Liver (tissue), 9 donors: ENCODE results near the gene MLLT10. TPM values are rescaled to one million over a fixed set of nuclear protein-coding genes. Genes with fewer than 3 reads are reported as not detected.

Experiments
- DNase-seq: peaks from one replicate; pipeline ENCODE4 v3.0.0-alpha.2; 2017; ENCODE audit warnings: low spot score
- H3K27ac ChIP-seq, 2 donors: one replicate each; pipeline ENCODE4 v1.7.0; 2013; ENCODE audit warnings: inconsistent platforms in 2 of 2, low read length in 2 of 2, control low read depth in 1 of 2, low read depth in 1 of 2, mild to moderate bottlenecking in 1 of 2
- H3K27me3 ChIP-seq, 4 donors: one replicate each; pipeline versions ENCODE4 v1.6.1 to v1.7.0; 2013; ENCODE audit warnings: low read length in 3 of 4, inconsistent platforms in 1 of 4, mild to moderate bottlenecking in 1 of 4, moderate library complexity in 1 of 4; ENCODE audit not compliant: control insufficient read depth in 4 of 4, insufficient read depth in 4 of 4
- H3K36me3 ChIP-seq, 4 donors: one replicate each; pipeline versions ENCODE4 v1.6.1 to v1.7.0; 2013; ENCODE audit warnings: low read length in 3 of 4, mild to moderate bottlenecking in 3 of 4, low read depth in 1 of 4, moderate library complexity in 1 of 4; ENCODE audit not compliant: control insufficient read depth in 4 of 4, insufficient read depth in 3 of 4
- H3K4me1 ChIP-seq, 4 donors: one replicate each; pipeline versions ENCODE4 v1.6.1 to v1.7.0; 2013; ENCODE audit warnings: low read length in 3 of 4, mild to moderate bottlenecking in 3 of 4, moderate library complexity in 1 of 4; ENCODE audit not compliant: control insufficient read depth in 4 of 4, insufficient read depth in 4 of 4
- H3K4me3 ChIP-seq, 3 donors: one replicate each; pipeline versions ENCODE4 v1.6.1 to v1.7.0; 2013; ENCODE audit warnings: low read length in 3 of 3, control low read depth in 1 of 3, low read depth in 1 of 3, mild to moderate bottlenecking in 1 of 3
- H3K9ac ChIP-seq, 2 donors: one replicate each; pipeline ENCODE4 v1.7.0; 2013; ENCODE audit warnings: low read length in 2 of 2, mild to moderate bottlenecking in 2 of 2, moderate library complexity in 2 of 2, control low read depth in 1 of 2, low read depth in 1 of 2
- H3K9me3 ChIP-seq, 4 donors: one replicate each; pipeline versions ENCODE4 v1.6.1 to v1.7.0; 2013; ENCODE audit warnings: low read length in 3 of 4; ENCODE audit not compliant: control insufficient read depth in 4 of 4
- ATF3 ChIP-seq: IDR thresholded peaks from 2 replicates; pipeline ENCODE4 v1.6.1; 2016; ENCODE audit warnings: antibody characterized with exemption
- EGR1 ChIP-seq, 2 donors: IDR thresholded peaks; 2 replicates each; pipeline ENCODE4 v1.6.1; 2016 to 2018; ENCODE audit warnings: antibody characterized with exemption in 2 of 2, low read depth in 2 of 2
- FOXA2 ChIP-seq: IDR thresholded peaks from 2 replicates; pipeline ENCODE4 v1.6.1; 2016; ENCODE audit warnings: antibody characterized with exemption
- GABPA ChIP-seq, 2 donors: IDR thresholded peaks in 1 of 2; conservative IDR thresholded peaks in 1 of 2; 2 replicates each; pipeline ENCODE4 v1.6.1; 2016; ENCODE audit warnings: antibody characterized with exemption in 2 of 2, mild to moderate bottlenecking in 1 of 2, moderate library complexity in 1 of 2
- HNF4A ChIP-seq, 2 donors: conservative IDR thresholded peaks; 2 replicates each; pipeline ENCODE4 v1.6.1; 2016; ENCODE audit warnings: antibody characterized with exemption in 2 of 2, mild to moderate bottlenecking in 2 of 2
- JUND ChIP-seq, 2 donors: IDR thresholded peaks; 2 replicates each; pipeline ENCODE4 v1.6.1; 2016; ENCODE audit warnings: antibody characterized with exemption in 2 of 2
- RAD21 ChIP-seq, 2 donors: IDR thresholded peaks; 2 replicates each; pipeline ENCODE4 v1.6.1; 2016; ENCODE audit warnings: antibody characterized with exemption in 2 of 2, mild to moderate bottlenecking in 2 of 2
- RXRA ChIP-seq, 2 donors: IDR thresholded peaks; 2 replicates each; pipeline ENCODE4 v1.6.1; 2017 to 2018; ENCODE audit warnings: antibody characterized with exemption in 2 of 2, mild to moderate bottlenecking in 1 of 2
- SP1 ChIP-seq: IDR thresholded peaks from 2 replicates; pipeline ENCODE4 v1.6.1; 2018; ENCODE audit warnings: antibody characterized with exemption, mild to moderate bottlenecking
- TAF1 ChIP-seq: conservative IDR thresholded peaks from 2 replicates; pipeline ENCODE4 v1.6.1; 2016; ENCODE audit warnings: antibody characterized with exemption, mild to moderate bottlenecking
- YY1 ChIP-seq: IDR thresholded peaks from 2 replicates; pipeline ENCODE4 v1.6.1; 2016; ENCODE audit warnings: antibody characterized with exemption, mild to moderate bottlenecking
- WGBS: extraction: QIAGEN DNeasy Blood & Tissue Kit; methylation state at CpG from one replicate; pipeline ENCODE4 v1.1.7; 2013; 5-methylcytosine and 5-hydroxymethylcytosine counted together
- polyA plus RNA-seq, 2 donors: library from polyadenylated mRNA; stranded (reverse) in 1 of 2; unstranded in 1 of 2; fragments of 200-250 nt in 1 of 2; fragments of >200 nt in 1 of 2; fragmentation: Nextera tagmentation in 1 of 2; extraction: Ambion mirVana in 1 of 2; gene quantifications; one replicate each; pipeline versions ENCODE4 v1.2.1 to v1.2.3, GENCODE V29; 2013 to 2015
- total RNA-seq, 2 donors: library from RNA; depleted of rRNA; stranded (reverse); fragments of >200 nt; gene quantifications; one replicate each; pipeline ENCODE4 v1.2.3, GENCODE V29; 2014
- TF ChIP-seq, protein P1 (sequence below): IDR thresholded peaks from 2 replicates; pipeline ENCODE4 v1.6.1; 2016; ENCODE audit warnings: antibody characterized with exemption
- TF ChIP-seq, protein P2 (sequence below): fragments of 150-350 bp; IDR thresholded peaks from 2 replicates; pipeline ENCODE4 v1.5.1; 2017; ENCODE audit warnings: improper control_type of control experiment, low read depth, low read length; ENCODE audit not compliant: missing input control
- donor health status: healthy.
- donor health status: healthy.
- donor health status: healthy.
- donor health status: healthy.
- donor health status: healthy.

Gene MLLT10
- total and polyA plus RNA-seq, 4 donors: 11.9 to 47.4 (median 22.6) TPM

GRCh38 chr10:21499701-21500577 lies 34.1 kb upstream of the MLLT10 start:
- Histone ChIP-seq H3K4me3 (peak overlapping the region; percentile 50 to 58 (median 52)), H3K9me3 (no peaks in the 10 kb centered on the region), H3K27me3 (no peaks in the 10 kb centered on the region), H3K9ac (peak overlapping the region in 1 of 2 donors; percentile 49), H3K4me1 (peaks cover 5 to 79% (median 56%) of the 10 kb centered on the region in 4 donors), H3K36me3 (no peaks in the 10 kb centered on the region), H3K27ac (peak overlapping the region; percentile 72 to 83)
- TF ChIP-seq RXRA (IDR thresholded peaks at IDR 0.05) (peak in 1 of 2 donors; percentile 10), TAF1 (peak; percentile 51), RAD21 (IDR thresholded peaks at IDR 0.05) (peak in 1 of 2 donors; percentile 9), GABPA (IDR thresholded peaks at IDR 0.05 in 1 of 2, conservative IDR thresholded peaks at IDR 0.05 in 1 of 2) (no peak), ATF3 (no peak)
- DNase-seq: peak; percentile 52
- 14% methylated on average over 72 of the region's 72 CpGs for WGBS

DNA sequence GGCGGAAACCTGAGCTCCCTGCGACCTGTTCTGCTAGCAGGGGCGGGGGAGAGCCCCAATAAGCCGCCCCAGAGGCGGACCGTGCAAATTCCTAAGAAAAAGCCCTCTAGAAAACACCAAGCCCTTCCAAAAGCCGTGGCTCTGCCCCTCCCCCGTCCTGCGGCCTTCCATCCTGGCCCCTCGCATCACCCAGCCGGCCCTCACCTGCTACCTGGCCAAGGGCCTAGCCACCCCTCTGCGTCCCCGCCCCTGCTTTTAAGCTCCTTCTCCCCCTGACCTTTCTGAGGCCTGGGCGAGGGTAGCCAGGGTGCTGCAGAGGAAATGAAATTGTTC lies 33.5 kb upstream of the MLLT10 start:
- H3K27me3 ChIP-seq: no peaks in the 10 kb centered on the region
- H3K27ac ChIP-seq: peak overlapping the region; percentile 72 to 83
- H3K36me3 ChIP-seq: no peaks in the 10 kb centered on the region
- H3K9me3 ChIP-seq: no peaks in the 10 kb centered on the region
- peaks cover 5 to 80% (median 57%) of the 10 kb centered on the region in 4 donors for H3K4me1 ChIP-seq
- DNase-seq: no peak
- TF ChIP-seq, protein P1, sequence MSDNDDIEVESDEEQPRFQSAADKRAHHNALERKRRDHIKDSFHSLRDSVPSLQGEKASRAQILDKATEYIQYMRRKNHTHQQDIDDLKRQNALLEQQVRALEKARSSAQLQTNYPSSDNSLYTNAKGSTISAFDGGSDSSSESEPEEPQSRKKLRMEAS: no peak
- TF ChIP-seq, protein P2, sequence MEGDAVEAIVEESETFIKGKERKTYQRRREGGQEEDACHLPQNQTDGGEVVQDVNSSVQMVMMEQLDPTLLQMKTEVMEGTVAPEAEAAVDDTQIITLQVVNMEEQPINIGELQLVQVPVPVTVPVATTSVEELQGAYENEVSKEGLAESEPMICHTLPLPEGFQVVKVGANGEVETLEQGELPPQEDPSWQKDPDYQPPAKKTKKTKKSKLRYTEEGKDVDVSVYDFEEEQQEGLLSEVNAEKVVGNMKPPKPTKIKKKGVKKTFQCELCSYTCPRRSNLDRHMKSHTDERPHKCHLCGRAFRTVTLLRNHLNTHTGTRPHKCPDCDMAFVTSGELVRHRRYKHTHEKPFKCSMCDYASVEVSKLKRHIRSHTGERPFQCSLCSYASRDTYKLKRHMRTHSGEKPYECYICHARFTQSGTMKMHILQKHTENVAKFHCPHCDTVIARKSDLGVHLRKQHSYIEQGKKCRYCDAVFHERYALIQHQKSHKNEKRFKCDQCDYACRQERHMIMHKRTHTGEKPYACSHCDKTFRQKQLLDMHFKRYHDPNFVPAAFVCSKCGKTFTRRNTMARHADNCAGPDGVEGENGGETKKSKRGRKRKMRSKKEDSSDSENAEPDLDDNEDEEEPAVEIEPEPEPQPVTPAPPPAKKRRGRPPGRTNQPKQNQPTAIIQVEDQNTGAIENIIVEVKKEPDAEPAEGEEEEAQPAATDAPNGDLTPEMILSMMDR: no peak
- TF ChIP-seq FOXA2 (no peak), GABPA (IDR thresholded peaks at IDR 0.05 in 1 of 2, conservative IDR thresholded peaks at IDR 0.05 in 1 of 2) (no peak), SP1 (no peak), RAD21 (IDR thresholded peaks at IDR 0.05) (no peak), TAF1 (no peak), EGR1 (IDR thresholded peaks at IDR 0.05; ENCODE audit: low read depth in 2 of 2) (no peak), RXRA (IDR thresholded peaks at IDR 0.05) (no peak), JUND (IDR thresholded peaks at IDR 0.05) (no peak)
- H3K9ac ChIP-seq: peak overlapping the region in 1 of 2 donors; percentile 49
- 31% methylated on average over 14 of the region's 14 CpGs for WGBS
- H3K4me3 ChIP-seq: peak overlapping the region in 2 of 3 donors; percentile 52 to 58

DNA sequence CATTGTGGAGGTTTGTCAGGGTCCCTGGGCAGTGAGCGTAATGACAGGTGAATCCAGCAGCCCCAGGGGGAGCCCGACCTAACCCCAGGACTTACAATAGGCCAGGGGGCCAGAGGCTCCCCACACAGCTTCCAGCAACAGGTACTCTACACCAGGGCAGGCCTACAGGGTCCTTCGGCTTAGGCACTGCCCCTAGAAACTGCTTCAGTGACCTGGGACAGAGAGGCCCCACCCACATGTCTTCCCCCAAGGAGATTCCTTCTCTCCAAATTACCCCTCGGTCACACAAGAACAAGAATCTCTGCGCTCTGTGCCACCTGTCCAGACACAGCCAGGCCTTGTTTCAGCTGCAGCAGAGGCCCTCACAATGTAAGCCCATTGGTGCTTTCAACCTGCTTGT lies 32.9 kb upstream of the MLLT10 start:
- TF ChIP-seq HNF4A (conservative IDR thresholded peaks at IDR 0.05) (no peak), FOXA2 (no peak), YY1 (no peak), EGR1 (IDR thresholded peaks at IDR 0.05; ENCODE audit: low read depth in 2 of 2) (no peak)
- no peak overlapping the region for H3K9ac ChIP-seq
- peaks cover 5 to 81% (median 62%) of the 10 kb centered on the region in 4 donors for H3K4me1 ChIP-seq
- H3K9me3 ChIP-seq: no peaks in the 10 kb centered on the region
- no peak for DNase-seq
- no peaks in the 10 kb centered on the region for H3K36me3 ChIP-seq
- no peaks in the 10 kb centered on the region for H3K27me3 ChIP-seq
- WGBS: 95% methylated on average over 5 of the region's 5 CpGs
- no peak overlapping the region for H3K4me3 ChIP-seq
- no peak overlapping the region for H3K27ac ChIP-seq
